GM12892 (cell line): ENCODE data around the gene EEA1.

Experiments used
- POLR2A ChIP-seq: IDR thresholded peaks from 2 replicates; pipeline ENCODE4 v1.6.1; 2011; ENCODE audit warnings: low read depth, low read length, control low read depth
- POLR2AphosphoS5 ChIP-seq: IDR thresholded peaks from 2 replicates; pipeline ENCODE4 v1.6.1; 2011; ENCODE audit warnings: low read depth, low read length, control low read depth
- TAF1 ChIP-seq: IDR thresholded peaks from 2 replicates; pipeline ENCODE4 v1.6.1; 2011; ENCODE audit warnings: low read depth, mild to moderate bottlenecking, control low read depth, low read length, borderline replicate concordance

DNA sequence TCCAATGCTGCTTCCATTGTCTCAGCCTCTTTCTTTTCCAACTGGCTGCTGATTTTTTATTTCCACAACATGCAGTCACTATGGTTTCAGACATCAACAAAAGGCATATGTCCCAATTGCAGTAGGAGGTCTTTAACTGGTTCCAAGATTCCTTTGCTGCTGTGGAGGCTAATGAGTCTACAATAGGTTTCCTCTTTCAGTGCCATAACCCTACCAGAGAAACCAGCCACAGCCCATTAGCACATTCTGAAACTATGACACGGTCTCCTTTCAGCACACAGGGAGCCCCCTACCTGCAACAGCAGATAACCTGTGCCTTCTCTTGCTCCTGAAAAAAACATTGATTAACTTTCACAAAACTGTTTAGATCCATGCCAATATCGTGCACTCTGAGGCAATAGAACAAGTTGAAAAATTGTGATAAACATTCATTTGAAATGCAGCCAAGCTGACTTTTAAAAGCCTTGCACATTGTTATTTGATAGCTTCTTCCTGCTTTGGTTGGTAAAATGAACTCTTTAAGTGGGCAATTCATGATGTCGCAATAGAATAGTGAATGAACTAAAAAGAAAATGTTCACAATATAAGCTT lies 193.9 kb downstream of the EEA1 start:
- TF ChIP-seq POLR2AphosphoS5 (no peak), TAF1 (no peak), POLR2A (no peak)
